Amniotic epithelial cell (primary cell): ENCODE data around the gene SPRR2E.
"Not testable (repeated sequence)": the region's sequence is repeated elsewhere in the genome, so short reads cannot be mapped to it uniquely, and the experiment has no call there.

Experiments
- DNase-seq: peaks from one replicate; pipeline ENCODE4 v3.0.0-alpha.2; 2010; ENCODE audit warnings: low read depth

SPRR2E gene

DNA sequence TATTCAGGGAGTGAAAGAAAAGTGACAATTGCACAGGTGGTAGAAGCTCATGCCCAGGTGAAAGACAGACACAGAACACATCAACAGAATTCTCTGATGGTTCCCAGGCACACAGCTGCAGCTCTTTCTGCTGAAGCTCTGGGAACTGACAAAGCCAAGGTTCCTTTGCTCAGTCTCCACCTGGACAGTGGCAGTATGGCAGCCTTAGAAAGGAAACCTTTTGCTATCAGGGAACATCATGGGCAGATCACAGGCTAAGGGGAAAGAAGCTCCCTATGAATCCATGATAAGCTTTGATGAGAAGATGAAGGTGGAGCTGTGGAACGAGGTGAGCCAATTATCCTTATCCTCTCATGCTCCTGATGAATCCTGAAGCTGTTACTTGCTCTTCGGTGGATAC, 24.1 kb downstream of the SPRR2E start:
- DNase-seq, result no peak

DNA sequence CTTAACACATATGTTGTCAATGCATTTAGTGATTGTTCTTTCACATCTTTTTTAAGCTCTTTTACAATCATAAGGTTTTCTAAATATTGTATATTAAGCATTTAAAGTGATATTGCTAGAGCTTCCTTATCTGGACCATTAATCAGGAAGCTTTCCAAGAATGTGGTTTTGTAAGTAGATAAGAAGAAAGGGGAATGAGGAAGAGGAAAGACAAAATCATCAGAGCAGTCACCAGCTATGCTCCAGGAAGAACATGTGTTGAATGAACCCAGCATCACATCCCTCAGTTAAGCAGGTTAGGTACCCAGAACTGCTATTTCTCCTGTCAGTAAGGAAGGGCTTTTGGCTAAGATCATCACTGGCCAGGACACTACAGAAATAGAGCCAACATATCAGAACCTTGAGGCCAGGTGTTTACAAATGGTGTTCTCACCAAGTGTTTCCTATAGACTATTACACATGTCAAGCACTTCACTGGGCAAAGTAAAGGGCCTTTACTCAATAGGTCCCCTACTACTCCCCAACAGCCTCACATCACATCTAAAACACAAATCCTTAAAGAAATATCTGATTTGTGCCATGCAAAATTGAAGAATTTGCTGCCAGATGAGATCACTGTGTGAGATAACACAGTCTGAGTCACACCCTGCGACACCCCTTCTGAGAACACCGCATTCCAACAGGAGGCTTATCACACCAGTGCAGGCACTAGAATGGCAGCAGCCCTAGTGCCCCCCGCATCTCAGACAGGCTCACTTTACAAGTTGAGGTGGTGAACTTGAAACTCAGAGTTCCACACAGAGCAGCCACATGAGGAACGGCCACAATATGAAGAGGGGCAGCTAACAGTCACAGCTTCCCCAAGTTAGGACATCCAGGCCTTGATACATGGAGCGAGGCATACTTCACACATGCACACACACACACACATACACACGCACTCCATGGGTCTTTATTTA, 35.2 kb downstream of the SPRR2E start:
- peak; percentile 7 for DNase-seq

GRCh38 chr1:153058154-153058553, 36.2 kb downstream of the SPRR2E start:
- DNase-seq, result no peak

- DNase-seq, result no peak
Measured at GRCh38 chr1:153057375-153057774, 37.0 kb downstream of the SPRR2E start, which contains the start of gene SPRR2A. SPRR2A (minus strand) TSS chr1:153057512; CDS start chr1:153056735, 777 bp downstream.

DNA sequence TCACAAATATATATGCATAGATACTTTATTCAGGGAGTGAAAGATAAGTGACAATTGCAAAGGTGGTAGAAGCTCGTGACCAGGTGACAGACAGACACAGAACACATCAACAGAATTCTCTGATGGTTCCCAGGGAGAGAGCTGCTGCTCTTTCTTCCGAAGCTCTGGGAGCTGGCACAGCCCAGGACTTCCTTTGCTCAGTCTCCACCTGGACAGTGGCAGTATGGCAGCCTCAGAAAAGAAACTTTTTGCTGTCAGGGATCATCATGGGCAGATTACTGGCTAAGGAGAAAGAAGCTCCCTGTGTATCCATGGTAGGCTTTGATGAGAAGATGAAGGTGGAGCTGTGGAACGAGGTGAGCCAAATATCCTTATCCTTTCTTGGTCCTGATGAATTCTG, 38.2 kb downstream of the SPRR2E start:
- not testable (repeated sequence) for DNase-seq

- DNase-seq, result no peak
Measured at GRCh38 chr1:153049211-153049610, 45.1 kb downstream of the SPRR2E start.
